ENCODE results near the gene IL12A. TPM values are rescaled to one million over a fixed set of nuclear protein-coding genes. Genes with fewer than 3 reads are reported as not detected.

The IL12A gene
- total RNA-seq, 1 experiment from 2014 or later: 1.0 TPM

GRCh38 chr3:159953325-159954085 is 35.1 kb upstream of the IL12A start:
- no peak for ATAC-seq
- Mint-ChIP-seq H3K27ac (no peak overlapping the region), H3K4me1 (0 out of 2 replicates have a peak, but pooled peaks cover 5% of the 10 kb centered on the region), H3K27me3 (ENCODE audit: low read depth) (no peaks in the 10 kb centered on the region), H3K9me3 (peaks cover 7% of the 10 kb centered on the region), H3K36me3 (no peaks in the 10 kb centered on the region), H3K4me3 (no peak overlapping the region)
- POLR2A ChIA-PET: no interaction called here
- TF ChIP-seq ZNF281 (CRISPR knock-in tag; IDR thresholded peaks at IDR 0.05) (no peak), OVOL2 (CRISPR knock-in tag; IDR thresholded peaks at IDR 0.05; ENCODE audit: borderline replicate concordance) (no peak), PRRX2 (CRISPR knock-in tag; IDR thresholded peaks at IDR 0.05) (no peak), ZNF425 (CRISPR knock-in tag; conservative IDR thresholded peaks at IDR 0.05) (no peak), ZBTB43 (CRISPR knock-in tag; IDR thresholded peaks at IDR 0.05) (no peak), TEAD1 (CRISPR knock-in tag; IDR thresholded peaks at IDR 0.05) (no peak), ATF2 (CRISPR knock-in tag; IDR thresholded peaks at IDR 0.05; ENCODE audit: borderline replicate concordance, low read depth) (no peak), AFF4 (CRISPR knock-in tag; IDR thresholded peaks at IDR 0.05; ENCODE audit: borderline replicate concordance) (no peak), KAT7 (CRISPR knock-in tag; IDR thresholded peaks at IDR 0.05; ENCODE audit: borderline replicate concordance) (no peak), ZNF671 (CRISPR knock-in tag; IDR thresholded peaks at IDR 0.05) (no peak), USF1 (CRISPR knock-in tag; IDR thresholded peaks at IDR 0.05) (no peak), CREB1 (CRISPR knock-in tag; IDR thresholded peaks at IDR 0.05) (no peak)
- CTCF ChIA-PET: no interaction called here
- DNase-seq (ENCODE audit: low spot score): no peak

All from WTC11 (cell line).